ENCODE results near the gene LGR6. TPM values are rescaled to one million over a fixed set of nuclear protein-coding genes. Genes with fewer than 3 reads are reported as not detected.

LGR6 gene
- total and polyA plus RNA-seq, 2 experiments from 2014 or later: 0.66 to 0.89 TPM

GRCh38 chr1:202186327-202186726, 7.3 kb upstream of the LGR6 start:
- Histone ChIP-seq H3K4me1 (ENCODE audit: insufficient read depth) (no peaks in the 10 kb centered on the region), H3K79me2 (replicated peaks; ENCODE audit: insufficient read depth) (no peaks in the 10 kb centered on the region), H3F3A (replicated peaks; ENCODE audit: low read depth) (no peaks in the 10 kb centered on the region), H3K9me2 (ENCODE audit: insufficient read depth) (no peaks in the 10 kb centered on the region), H3K27me3 (ENCODE audit: insufficient read depth) (no peaks in the 10 kb centered on the region), H3K4me3 (no peak overlapping the region), H3K36me3 (ENCODE audit: insufficient read depth) (no peaks in the 10 kb centered on the region), H3K4me2 (no peak overlapping the region), H4K20me1 (replicated peaks; ENCODE audit: insufficient read depth) (no peaks in the 10 kb centered on the region), H3K27ac (ENCODE audit: low read depth) (no peak overlapping the region), H2AFZ (no peak overlapping the region)
- ATAC-seq (no peak), DNase-seq (ENCODE audit: low spot score) (no peak)
- no peak overlapping the region for H3K27ac Mint-ChIP-seq
- H3K9me3 Mint-ChIP-seq: no peaks in the 10 kb centered on the region
- H3K4me1 Mint-ChIP-seq: peaks cover 9% of the 10 kb centered on the region
- H3K27me3 Mint-ChIP-seq (ENCODE audit: insufficient read depth, low read depth, poor library complexity): peaks cover 18% of the 10 kb centered on the region
- no peak overlapping the region for H3K4me3 Mint-ChIP-seq
- H3K36me3 Mint-ChIP-seq (ENCODE audit: low read depth): no peaks in the 10 kb centered on the region
- no peak for TF ChIP-seq ZNF114 (CRISPR knock-in tag; IDR thresholded peaks at IDR 0.05)
- TF ChIP-seq, protein P1, sequence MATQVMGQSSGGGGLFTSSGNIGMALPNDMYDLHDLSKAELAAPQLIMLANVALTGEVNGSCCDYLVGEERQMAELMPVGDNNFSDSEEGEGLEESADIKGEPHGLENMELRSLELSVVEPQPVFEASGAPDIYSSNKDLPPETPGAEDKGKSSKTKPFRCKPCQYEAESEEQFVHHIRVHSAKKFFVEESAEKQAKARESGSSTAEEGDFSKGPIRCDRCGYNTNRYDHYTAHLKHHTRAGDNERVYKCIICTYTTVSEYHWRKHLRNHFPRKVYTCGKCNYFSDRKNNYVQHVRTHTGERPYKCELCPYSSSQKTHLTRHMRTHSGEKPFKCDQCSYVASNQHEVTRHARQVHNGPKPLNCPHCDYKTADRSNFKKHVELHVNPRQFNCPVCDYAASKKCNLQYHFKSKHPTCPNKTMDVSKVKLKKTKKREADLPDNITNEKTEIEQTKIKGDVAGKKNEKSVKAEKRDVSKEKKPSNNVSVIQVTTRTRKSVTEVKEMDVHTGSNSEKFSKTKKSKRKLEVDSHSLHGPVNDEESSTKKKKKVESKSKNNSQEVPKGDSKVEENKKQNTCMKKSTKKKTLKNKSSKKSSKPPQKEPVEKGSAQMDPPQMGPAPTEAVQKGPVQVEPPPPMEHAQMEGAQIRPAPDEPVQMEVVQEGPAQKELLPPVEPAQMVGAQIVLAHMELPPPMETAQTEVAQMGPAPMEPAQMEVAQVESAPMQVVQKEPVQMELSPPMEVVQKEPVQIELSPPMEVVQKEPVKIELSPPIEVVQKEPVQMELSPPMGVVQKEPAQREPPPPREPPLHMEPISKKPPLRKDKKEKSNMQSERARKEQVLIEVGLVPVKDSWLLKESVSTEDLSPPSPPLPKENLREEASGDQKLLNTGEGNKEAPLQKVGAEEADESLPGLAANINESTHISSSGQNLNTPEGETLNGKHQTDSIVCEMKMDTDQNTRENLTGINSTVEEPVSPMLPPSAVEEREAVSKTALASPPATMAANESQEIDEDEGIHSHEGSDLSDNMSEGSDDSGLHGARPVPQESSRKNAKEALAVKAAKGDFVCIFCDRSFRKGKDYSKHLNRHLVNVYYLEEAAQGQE (IDR thresholded peaks at IDR 0.05; ENCODE audit: unreplicated experiment): no peak
- TF ChIP-seq EZH2 (IDR thresholded peaks at IDR 0.05; ENCODE audit: low read depth, unreplicated experiment): no peak
- TF ChIP-seq, protein P2, sequence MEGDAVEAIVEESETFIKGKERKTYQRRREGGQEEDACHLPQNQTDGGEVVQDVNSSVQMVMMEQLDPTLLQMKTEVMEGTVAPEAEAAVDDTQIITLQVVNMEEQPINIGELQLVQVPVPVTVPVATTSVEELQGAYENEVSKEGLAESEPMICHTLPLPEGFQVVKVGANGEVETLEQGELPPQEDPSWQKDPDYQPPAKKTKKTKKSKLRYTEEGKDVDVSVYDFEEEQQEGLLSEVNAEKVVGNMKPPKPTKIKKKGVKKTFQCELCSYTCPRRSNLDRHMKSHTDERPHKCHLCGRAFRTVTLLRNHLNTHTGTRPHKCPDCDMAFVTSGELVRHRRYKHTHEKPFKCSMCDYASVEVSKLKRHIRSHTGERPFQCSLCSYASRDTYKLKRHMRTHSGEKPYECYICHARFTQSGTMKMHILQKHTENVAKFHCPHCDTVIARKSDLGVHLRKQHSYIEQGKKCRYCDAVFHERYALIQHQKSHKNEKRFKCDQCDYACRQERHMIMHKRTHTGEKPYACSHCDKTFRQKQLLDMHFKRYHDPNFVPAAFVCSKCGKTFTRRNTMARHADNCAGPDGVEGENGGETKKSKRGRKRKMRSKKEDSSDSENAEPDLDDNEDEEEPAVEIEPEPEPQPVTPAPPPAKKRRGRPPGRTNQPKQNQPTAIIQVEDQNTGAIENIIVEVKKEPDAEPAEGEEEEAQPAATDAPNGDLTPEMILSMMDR (conservative IDR thresholded peaks at IDR 0.05; ENCODE audit: low read depth in 2 of 2): no peak
- TF ChIP-seq STAT1 (IDR thresholded peaks at IDR 0.05; ENCODE audit: unreplicated experiment): no peak
- no peak for TF ChIP-seq EZH2phosphoT487 (IDR thresholded peaks at IDR 0.05; ENCODE audit: unreplicated experiment)
- no peak for TF ChIP-seq JUNB (IDR thresholded peaks at IDR 0.05; ENCODE audit: unreplicated experiment)

DNA sequence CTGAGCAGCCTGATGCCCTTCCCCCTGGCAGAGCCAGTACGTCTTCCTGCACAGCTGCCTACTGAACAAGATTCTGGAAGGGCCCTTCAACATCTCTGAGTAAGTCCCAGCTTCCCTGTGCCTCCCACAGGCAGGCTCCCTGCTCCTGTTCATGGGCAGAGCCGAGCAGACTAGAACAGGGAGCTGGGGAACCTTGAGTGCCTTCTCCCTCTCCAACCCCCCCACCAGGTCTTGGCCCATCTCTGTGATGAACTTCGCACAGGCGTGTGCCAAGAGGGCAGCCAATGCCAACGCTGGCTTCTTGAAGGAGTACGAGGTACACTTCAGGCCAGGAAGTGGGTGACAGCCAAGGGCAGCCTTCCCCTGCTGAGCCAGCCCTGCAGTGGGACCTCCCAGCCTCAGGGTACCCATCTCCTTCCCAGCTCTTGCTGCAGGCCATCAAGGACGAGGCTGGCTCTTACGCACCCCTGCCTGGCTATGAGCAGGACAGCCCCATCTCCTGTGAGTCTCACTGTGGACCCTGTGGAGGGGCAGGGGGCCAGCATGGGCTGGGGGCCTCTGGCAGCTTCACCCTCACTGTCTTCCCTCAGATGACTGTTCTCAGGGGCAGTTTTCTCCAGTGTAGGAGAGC, 6.4 kb upstream of the LGR6 start:
- H3K4me1 Mint-ChIP-seq: peaks cover 9% of the 10 kb centered on the region
- no peaks in the 10 kb centered on the region for H3K9me3 Mint-ChIP-seq
- TF ChIP-seq EZH2 (IDR thresholded peaks at IDR 0.05; ENCODE audit: low read depth, unreplicated experiment) (no peak), STAT1 (IDR thresholded peaks at IDR 0.05; ENCODE audit: unreplicated experiment) (no peak), ZNF114 (CRISPR knock-in tag; IDR thresholded peaks at IDR 0.05) (no peak)
- H3K9me2 ChIP-seq (ENCODE audit: insufficient read depth): no peaks in the 10 kb centered on the region
- no peaks in the 10 kb centered on the region for H3K36me3 ChIP-seq (ENCODE audit: insufficient read depth)
- no peak overlapping the region for H3K4me3 Mint-ChIP-seq
- no peaks in the 10 kb centered on the region for H3K79me2 ChIP-seq (replicated peaks; ENCODE audit: insufficient read depth)
- H3K36me3 Mint-ChIP-seq (ENCODE audit: low read depth): no peaks in the 10 kb centered on the region
- H3K4me2 ChIP-seq: no peak overlapping the region
- no peaks in the 10 kb centered on the region for H3F3A ChIP-seq (replicated peaks; ENCODE audit: low read depth)
- ATAC-seq (no peak), DNase-seq (ENCODE audit: low spot score) (no peak)
- H3K27ac Mint-ChIP-seq: no peak overlapping the region
- peaks cover 18% of the 10 kb centered on the region for H3K27me3 Mint-ChIP-seq (ENCODE audit: insufficient read depth, low read depth, poor library complexity)
- H2AFZ ChIP-seq: no peak overlapping the region
- no peak overlapping the region for H3K4me3 ChIP-seq
- H3K27ac ChIP-seq (ENCODE audit: low read depth): no peak overlapping the region
- no peaks in the 10 kb centered on the region for H3K27me3 ChIP-seq (ENCODE audit: insufficient read depth)
- H3K4me1 ChIP-seq (ENCODE audit: insufficient read depth): no peaks in the 10 kb centered on the region
- no peaks in the 10 kb centered on the region for H4K20me1 ChIP-seq (replicated peaks; ENCODE audit: insufficient read depth)

All from GM23338 (cell line).